Endothelial cell of umbilical vein (primary cell): ENCODE data around the gene FBXL14. TPM values are rescaled to one million over a fixed set of nuclear protein-coding genes. Genes with fewer than 3 reads are reported as not detected.
A peak's percentile ranks its signal among the peaks of the same experiment; 100 is the strongest.

Experiments
- BruUV-seq: library from RNA; stranded (reverse); fragments of 400-500 nt; replicated peaks from 2 replicates; lab custom pipeline; 2021; lab: Mats Ljungman, UMichigan
- CTCF ChIA-PET: fragments of 300-600, 350-600 bp; sonication (Branson Sonifier 250); formaldehyde crosslinking; loops from one replicate; lab custom pipeline; 2021; ENCODE audit warnings: antibody characterized with exemption, inconsistent platforms; lab: Charles Lee
- POLR2A ChIA-PET: fragments of 300-600, 350-600 bp; sonication (Branson Sonifier 250); formaldehyde crosslinking; loops from one replicate; lab custom pipeline; 2021; ENCODE audit warnings: antibody characterized with exemption, inconsistent platforms; lab: Charles Lee
- DNase-seq: peaks from one replicate; pipeline ENCODE4 v3.0.0-alpha.2; 2011; ENCODE audit warnings: low read depth, low spot score
- FAIRE-seq: peaks from 2 replicates; lab custom pipeline; 2011; peaks lifted over from hg19 to GRCh38; lab: Jason Lieb, UNC
- H2AFZ ChIP-seq: 2 replicates; pipeline ENCODE4 v1.6.0; 2012; ENCODE audit warnings: low read depth, low read length, control low read depth, inconsistent platforms
- H3K27ac ChIP-seq: 2 replicates; pipeline ENCODE4 v1.5.1; 2011; ENCODE audit warnings: low read depth, mild to moderate bottlenecking, control low read depth, low read length, moderate library complexity; ENCODE audit not compliant: insufficient read depth
- H3K27me3 ChIP-seq, 2 experiments: 2 replicates each; pipeline versions ENCODE4 v1.6.0 to v1.6.1; 2011; ENCODE audit warnings: low read length in 2 of 2, mixed read lengths in 1 of 2; ENCODE audit not compliant: control insufficient read depth in 2 of 2, insufficient read depth in 2 of 2
- H3K36me3 ChIP-seq, 2 experiments: 2 replicates in 1 of 2; 3 replicates in 1 of 2; pipeline ENCODE4 v1.5.1; 2011; ENCODE audit warnings: low read length in 2 of 2, mild to moderate bottlenecking in 1 of 2, moderate library complexity in 1 of 2; ENCODE audit not compliant: control insufficient read depth in 2 of 2, insufficient read depth in 2 of 2; ENCODE audit errors: extremely low read depth in 1 of 2
- H3K4me1 ChIP-seq: 3 replicates; pipeline ENCODE4 v1.5.1; 2011; ENCODE audit warnings: mild to moderate bottlenecking, low read length; ENCODE audit not compliant: control insufficient read depth, insufficient read depth; ENCODE audit errors: extremely low read depth
- H3K4me2 ChIP-seq: 2 replicates; pipeline ENCODE4 v1.6.1; 2011; ENCODE audit warnings: low read length, control low read depth, mixed read lengths; ENCODE audit not compliant: insufficient read depth
- H3K4me3 ChIP-seq, 3 experiments: fragments of 200-600 bp in 1 of 3; sonication (generic), shearing (Covaris generic) in 1 of 3; replicated peaks in 1 of 3; 2 replicates each; pipeline ENCODE4 v1.5.1; 2011 to 2016; ENCODE audit warnings: control low read depth in 3 of 3, low read length in 3 of 3, mild to moderate bottlenecking in 2 of 3, inconsistent platforms in 1 of 3, low read depth in 1 of 3, moderate library complexity in 1 of 3; ENCODE audit not compliant: insufficient read depth in 1 of 3
- H3K79me2 ChIP-seq: 2 replicates; pipeline ENCODE4 v1.6.0; 2012; ENCODE audit warnings: low read length, inconsistent platforms; ENCODE audit not compliant: control insufficient read depth, insufficient read depth
- H3K9ac ChIP-seq: replicated peaks from 2 replicates; pipeline ENCODE3; 2011; ENCODE audit warnings: low read length, control low read depth; ENCODE audit not compliant: insufficient read depth; ENCODE audit errors: extremely low read depth
- H3K9me1 ChIP-seq: replicated peaks from 3 replicates; pipeline ENCODE4 v1.6.0; 2011; ENCODE audit warnings: mild to moderate bottlenecking, low read length; ENCODE audit not compliant: control insufficient read depth, insufficient read depth; ENCODE audit errors: extremely low read depth
- H3K9me3 ChIP-seq: replicated peaks from 2 replicates; pipeline ENCODE4 v1.5.1; 2012; ENCODE audit warnings: low read length, inconsistent platforms; ENCODE audit not compliant: control insufficient read depth, insufficient read depth
- H4K20me1 ChIP-seq: replicated peaks from 2 replicates; pipeline ENCODE3; 2011; ENCODE audit warnings: mild to moderate bottlenecking, low read length; ENCODE audit not compliant: control insufficient read depth, insufficient read depth; ENCODE audit errors: extremely low read depth
- CTCF ChIP-seq, 2 donors: IDR thresholded peaks; 1 replicate in 1 of 2; 2 replicates in 1 of 2; pipeline ENCODE4 v1.5.1; 2011; ENCODE audit warnings: low read length in 2 of 2, mild to moderate bottlenecking in 2 of 2, moderate library complexity in 2 of 2, control low read depth in 1 of 2, inconsistent platforms in 1 of 2, low read depth in 1 of 2; ENCODE audit not compliant: insufficient read depth in 1 of 2; ENCODE audit errors: extremely low read depth in 1 of 2
- EZH2 ChIP-seq: IDR thresholded peaks from 2 replicates; pipeline ENCODE4 v1.6.1; 2012; ENCODE audit warnings: borderline replicate concordance, low read depth, mild to moderate bottlenecking, moderate library complexity, low read length, inconsistent platforms; ENCODE audit not compliant: severe bottlenecking
- FOS ChIP-seq: IDR thresholded peaks from 2 replicates; pipeline ENCODE4 v1.6.1; 2011; ENCODE audit warnings: mild to moderate bottlenecking, low read length, moderate library complexity, borderline replicate concordance; ENCODE audit not compliant: insufficient read depth
- GATA2 ChIP-seq: IDR thresholded peaks from 2 replicates; pipeline ENCODE4 v1.7.0; 2011; ENCODE audit warnings: low read depth, mild to moderate bottlenecking, moderate library complexity, mixed read lengths, low read length; ENCODE audit not compliant: insufficient read length, insufficient read depth
- JUN ChIP-seq: IDR thresholded peaks from 2 replicates; pipeline ENCODE4 v1.6.1; 2011; ENCODE audit warnings: borderline replicate concordance, low read depth; ENCODE audit not compliant: insufficient read length, insufficient read depth
- MAX ChIP-seq: IDR thresholded peaks from 2 replicates; pipeline ENCODE4 v1.6.1; 2011; ENCODE audit not compliant: insufficient read depth, insufficient read length
- MYC ChIP-seq: IDR thresholded peaks from one replicate; pipeline ENCODE4 v1.6.1; 2011; ENCODE audit warnings: mild to moderate bottlenecking, low read depth, low read length
- POLR2A ChIP-seq: IDR thresholded peaks from 2 replicates; pipeline ENCODE4 v1.6.1; 2012; ENCODE audit warnings: low read depth, mild to moderate bottlenecking, control low read depth, low read length
- POLR2AphosphoS5 ChIP-seq: IDR thresholded peaks from 2 replicates; pipeline ENCODE4 v1.6.1; 2012; ENCODE audit warnings: low read depth, mild to moderate bottlenecking, control low read depth, low read length, moderate library complexity; ENCODE audit not compliant: insufficient read depth
- dilution Hi-C: fragments of 300-500 bp; cut with MboI; formaldehyde crosslinking; loops from one replicate; pipeline ENCODE4 v1.15.0; 2019; ENCODE audit warnings: low sequenced_read_pairs; ENCODE audit not compliant: extremely low pct_ligation_motif_present
- intact Hi-C: fragments of 100-400 bp; cut with micrococcal nuclease; formaldehyde crosslinking; loops from one replicate; pipeline ENCODE4 v1.10.0; 2022
- polyA plus RNA-seq, 4 experiments: library from polyadenylated mRNA; depleted of rRNA in 3 of 4; stranded (reverse) in 3 of 4; unstranded in 1 of 4; fragments of >200 nt; gene quantifications; 2 replicates each; pipeline versions ENCODE4 v1.2.1 to v1.2.3, GENCODE V29; 2011 to 2012; ENCODE audit warnings: missing spikeins in 1 of 4
- total RNA-seq: library from RNA; stranded (reverse); gene quantifications from 2 replicates; pipeline ENCODE4 v1.2.3, GENCODE V29; 2021

The FBXL14 gene
- total and polyA plus RNA-seq, 2 donors (not counting 3 experiments of a cell fraction or from before 2014, with no cell fraction given): 11.3 to 15.7 TPM

GRCh38 chr12:1544996-1545700 lies 49.2 kb downstream of the FBXL14 start:
- no peak overlapping the region for H3K4me3 ChIP-seq
- dilution Hi-C loops (no loop called here), intact Hi-C loops (loop anchor here (1.0 kb wide), 1 partner anchor 427 kb away; no protein-coding TSS in a partner anchor)
- H3K27ac ChIP-seq: no peak overlapping the region
- FAIRE-seq (peak; percentile 75), DNase-seq (peak; percentile 32)
- peaks cover 5 to 10% of the 10 kb centered on the region in 2 experiments for H3K27me3 ChIP-seq
- H3K79me2 ChIP-seq: no peaks in the 10 kb centered on the region
- ChIA-PET CTCF (interaction anchor here (0.7 to 5.0 kb wide), 10 partner anchors 10 to 427 kb away, joined by 3 to 130 read pairs (median 4); no protein-coding TSS in a partner anchor), POLR2A (no interaction called here)
- no peaks in the 10 kb centered on the region for H3K9me3 ChIP-seq
- no peak overlapping the region for H2AFZ ChIP-seq
- BruUV-seq: no TSS peak
- H4K20me1 ChIP-seq: no peaks in the 10 kb centered on the region
- no peaks in the 10 kb centered on the region for H3K36me3 ChIP-seq
- H3K4me1 ChIP-seq: no peaks in the 10 kb centered on the region
- TF ChIP-seq JUN: no peak
- peak in 1 of 2 donors; percentile 26 for TF ChIP-seq CTCF (IDR thresholded peaks at IDR 0.05; ENCODE audit: extremely low read depth in 1 of 2, insufficient read depth in 1 of 2, low read depth in 1 of 2, low read length in 2 of 2)
- H3K9me1 ChIP-seq: no peaks in the 10 kb centered on the region
- H3K9ac ChIP-seq: no peak overlapping the region
- H3K4me2 ChIP-seq: no peak overlapping the region

GRCh38 chr12:1542599-1542998 lies 51.8 kb downstream of the FBXL14 start:
- H3K79me2 ChIP-seq: no peaks in the 10 kb centered on the region
- H3K4me1 ChIP-seq: no peaks in the 10 kb centered on the region
- no peaks in the 10 kb centered on the region for H3K9me3 ChIP-seq
- H3K36me3 ChIP-seq: no peaks in the 10 kb centered on the region
- DNase-seq (no peak), FAIRE-seq (no peak)
- H3K27ac ChIP-seq: no peak overlapping the region
- TF ChIP-seq FOS: no peak
- no peak for TF ChIP-seq POLR2AphosphoS5
- no peak for TF ChIP-seq MYC
- TF ChIP-seq GATA2: no peak
- TF ChIP-seq MAX: no peak
- TF ChIP-seq POLR2A: no peak
- TF ChIP-seq EZH2: no peak
- no peak for TF ChIP-seq JUN
- TF ChIP-seq CTCF (IDR thresholded peaks at IDR 0.05; ENCODE audit: extremely low read depth in 1 of 2, insufficient read depth in 1 of 2, low read depth in 1 of 2, low read length in 2 of 2): no peak
- H3K4me3 ChIP-seq: no peak overlapping the region
- H3K27me3 ChIP-seq: peaks cover 7 to 15% of the 10 kb centered on the region in 2 experiments
- H4K20me1 ChIP-seq: no peaks in the 10 kb centered on the region
- no peak overlapping the region for H2AFZ ChIP-seq
- no TSS peak for BruUV-seq
- H3K9ac ChIP-seq: no peak overlapping the region
- intact Hi-C loops: no loop called here
- no peak overlapping the region for H3K4me2 ChIP-seq
- dilution Hi-C loops: no loop called here
- POLR2A ChIA-PET: no interaction called here
- H3K9me1 ChIP-seq: no peaks in the 10 kb centered on the region
- CTCF ChIA-PET: interaction anchor here (2.0 to 3.6 kb wide), 2 partner anchors 425 to 450 kb away, joined by 5 to 17 read pairs; no protein-coding TSS in a partner anchor
